Endodermal cell (in vitro differentiated cells): ENCODE results near the gene RDM1. TPM values are rescaled to one million over a fixed set of nuclear protein-coding genes. Genes with fewer than 3 reads are reported as not detected.

ENCODE experiments used
- DNase-seq: peaks from one replicate; pipeline ENCODE4 v3.0.0-alpha.2; 2017
- H3K27ac ChIP-seq: 2 replicates; pipeline ENCODE4 v1.5.1; 2013; ENCODE audit warnings: mild to moderate bottlenecking, low read depth, low read length, moderate library complexity
- H3K27me3 ChIP-seq: 2 replicates; pipeline ENCODE4 v1.6.1; 2013; ENCODE audit warnings: mild to moderate bottlenecking, low read length, moderate library complexity; ENCODE audit not compliant: insufficient read depth, control insufficient read depth, poor library complexity, severe bottlenecking
- H3K36me3 ChIP-seq: 2 replicates; pipeline ENCODE4 v1.7.0; 2013; ENCODE audit warnings: mild to moderate bottlenecking, low read length, moderate library complexity; ENCODE audit not compliant: control insufficient read depth, insufficient read depth
- H3K4me1 ChIP-seq: one replicate; pipeline ENCODE4 v1.7.0; 2013; ENCODE audit warnings: low read length; ENCODE audit not compliant: control insufficient read depth, insufficient read depth
- H3K4me3 ChIP-seq: 2 replicates; pipeline ENCODE4 v1.5.1; 2013; ENCODE audit warnings: mild to moderate bottlenecking, low read length, moderate library complexity
- H3K9ac ChIP-seq: 2 replicates; pipeline ENCODE4 v1.6.1; 2013; ENCODE audit warnings: mild to moderate bottlenecking, low read length, moderate library complexity; ENCODE audit not compliant: poor library complexity, severe bottlenecking; ENCODE audit errors: extremely low read depth
- H3K9me3 ChIP-seq: 2 replicates; pipeline ENCODE4 v1.6.1; 2013; ENCODE audit warnings: mild to moderate bottlenecking, low read length, moderate library complexity; ENCODE audit not compliant: control insufficient read depth
- H3K27ac Mint-ChIP-seq: 2 replicates; pipeline ENCODE4 v1.8.0; 2020; ENCODE audit warnings: mixed read lengths
- H3K27me3 Mint-ChIP-seq: 2 replicates; pipeline ENCODE4 v1.8.0; 2021; ENCODE audit warnings: mild to moderate bottlenecking, mixed read lengths; ENCODE audit not compliant: insufficient read depth
- H3K36me3 Mint-ChIP-seq: 2 replicates; pipeline ENCODE4 v1.8.0; 2020; ENCODE audit warnings: low read depth, mixed read lengths
- H3K4me1 Mint-ChIP-seq: 2 replicates; pipeline ENCODE4 v1.8.0; 2020; ENCODE audit warnings: mixed read lengths
- H3K4me3 Mint-ChIP-seq: 2 replicates; pipeline ENCODE4 v1.8.0; 2020; ENCODE audit warnings: mild to moderate bottlenecking, moderate library complexity, mixed read lengths
- H3K9me3 Mint-ChIP-seq: 2 replicates; pipeline ENCODE4 v1.8.0; 2020; ENCODE audit warnings: mild to moderate bottlenecking, mixed read lengths
- WGBS, 2 experiments: methylation state at CpG; one replicate each; pipeline versions ENCODE4 v1.1.5 to v1.1.7; 2013; ENCODE audit warnings: missing lambda C conversion rate in 2 of 2, mixed read lengths in 1 of 2; ENCODE audit not compliant: insufficient coverage in 1 of 2, insufficient read length in 1 of 2; 5-methylcytosine and 5-hydroxymethylcytosine counted together
- total RNA-seq, 2 donors: library from RNA; stranded (reverse); fragmentation: NEBNext Ultra II Directional in 1 of 2; extraction: Animal tissue kit (Norgen Biotek cat#: 25700) in 1 of 2; gene quantifications; 2 replicates in 1 of 2; 3 replicates in 1 of 2; pipeline ENCODE4 v1.2.1, GENCODE V29; 2021
- TF ChIP-seq, protein P1 (sequence below): fragments of 200-600 bp; sonication (generic); conservative IDR thresholded peaks from 2 replicates; pipeline ENCODE4 v1.5.0; 2021; ENCODE audit warnings: antibody characterized with exemption, mild to moderate bottlenecking

Gene RDM1
- total RNA-seq, 2 donors from 2014 or later, result 5.3 to 14.2 TPM

DNA sequence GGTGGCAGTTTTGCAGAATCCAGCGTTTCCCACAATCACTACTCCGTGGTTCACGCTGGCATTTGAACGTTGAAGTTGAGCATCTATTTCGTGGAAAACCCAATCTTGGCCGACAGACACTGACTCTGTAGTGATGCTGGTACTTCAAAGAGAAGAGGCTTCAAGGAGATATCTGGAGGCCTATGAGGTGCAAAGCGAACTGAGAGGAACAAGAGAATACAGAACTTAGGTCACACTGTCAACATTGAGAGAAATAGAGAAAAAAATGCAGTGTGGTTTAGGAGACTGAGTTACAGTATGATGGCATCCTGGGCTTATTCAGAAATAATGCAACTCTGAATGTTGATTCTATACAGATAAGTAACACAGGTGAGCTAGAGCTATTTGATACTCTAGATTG lies 34.7 kb upstream of the RDM1 start:
- H3K27ac Mint-ChIP-seq, result no peak overlapping the region

GRCh38 chr17:35963663-35964062 lies 33.1 kb upstream of the RDM1 start:
- no peak overlapping the region for H3K4me3 Mint-ChIP-seq
- no peak overlapping the region for H3K4me3 ChIP-seq
- TF ChIP-seq, protein P1, sequence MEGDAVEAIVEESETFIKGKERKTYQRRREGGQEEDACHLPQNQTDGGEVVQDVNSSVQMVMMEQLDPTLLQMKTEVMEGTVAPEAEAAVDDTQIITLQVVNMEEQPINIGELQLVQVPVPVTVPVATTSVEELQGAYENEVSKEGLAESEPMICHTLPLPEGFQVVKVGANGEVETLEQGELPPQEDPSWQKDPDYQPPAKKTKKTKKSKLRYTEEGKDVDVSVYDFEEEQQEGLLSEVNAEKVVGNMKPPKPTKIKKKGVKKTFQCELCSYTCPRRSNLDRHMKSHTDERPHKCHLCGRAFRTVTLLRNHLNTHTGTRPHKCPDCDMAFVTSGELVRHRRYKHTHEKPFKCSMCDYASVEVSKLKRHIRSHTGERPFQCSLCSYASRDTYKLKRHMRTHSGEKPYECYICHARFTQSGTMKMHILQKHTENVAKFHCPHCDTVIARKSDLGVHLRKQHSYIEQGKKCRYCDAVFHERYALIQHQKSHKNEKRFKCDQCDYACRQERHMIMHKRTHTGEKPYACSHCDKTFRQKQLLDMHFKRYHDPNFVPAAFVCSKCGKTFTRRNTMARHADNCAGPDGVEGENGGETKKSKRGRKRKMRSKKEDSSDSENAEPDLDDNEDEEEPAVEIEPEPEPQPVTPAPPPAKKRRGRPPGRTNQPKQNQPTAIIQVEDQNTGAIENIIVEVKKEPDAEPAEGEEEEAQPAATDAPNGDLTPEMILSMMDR, result no peak
- no peaks in the 10 kb centered on the region for H3K27me3 Mint-ChIP-seq
- no peaks in the 10 kb centered on the region for H3K9me3 Mint-ChIP-seq
- H3K27ac Mint-ChIP-seq, result no peak overlapping the region
- H3K36me3 Mint-ChIP-seq, result no peaks in the 10 kb centered on the region
- H3K4me1 ChIP-seq, result no peaks in the 10 kb centered on the region
- no peaks in the 10 kb centered on the region for H3K36me3 ChIP-seq
- H3K27me3 ChIP-seq, result no peaks in the 10 kb centered on the region
- no peak for DNase-seq
- H3K4me1 Mint-ChIP-seq, result no peaks in the 10 kb centered on the region
- H3K9ac ChIP-seq, result no peak overlapping the region
- no peak overlapping the region for H3K27ac ChIP-seq
- WGBS, 2 experiments, result 97 to 100% methylated on average over 2 to 6 of the region's 6 CpGs
- no peaks in the 10 kb centered on the region for H3K9me3 ChIP-seq

More for the DNA sequence above, 34.7 kb upstream of the RDM1 start:
- no peaks in the 10 kb centered on the region for H3K36me3 ChIP-seq
- WGBS, 2 experiments, result 92 to 94% methylated on average over 7 of the region's 7 CpGs
- Mint-ChIP-seq H3K27me3 (no peaks in the 10 kb centered on the region), H3K4me3 (no peak overlapping the region), H3K9me3 (no peaks in the 10 kb centered on the region), H3K36me3 (no peaks in the 10 kb centered on the region), H3K4me1 (peaks cover 8% of the 10 kb centered on the region)
- no peak overlapping the region for H3K27ac ChIP-seq
- peaks cover 4% of the 10 kb centered on the region for H3K4me1 ChIP-seq
- no peak overlapping the region for H3K9ac ChIP-seq
- no peak overlapping the region for H3K4me3 ChIP-seq
- DNase-seq, result no peak
- TF ChIP-seq, protein P1, result no peak
- H3K27me3 ChIP-seq, result no peaks in the 10 kb centered on the region
- no peaks in the 10 kb centered on the region for H3K9me3 ChIP-seq

DNA sequence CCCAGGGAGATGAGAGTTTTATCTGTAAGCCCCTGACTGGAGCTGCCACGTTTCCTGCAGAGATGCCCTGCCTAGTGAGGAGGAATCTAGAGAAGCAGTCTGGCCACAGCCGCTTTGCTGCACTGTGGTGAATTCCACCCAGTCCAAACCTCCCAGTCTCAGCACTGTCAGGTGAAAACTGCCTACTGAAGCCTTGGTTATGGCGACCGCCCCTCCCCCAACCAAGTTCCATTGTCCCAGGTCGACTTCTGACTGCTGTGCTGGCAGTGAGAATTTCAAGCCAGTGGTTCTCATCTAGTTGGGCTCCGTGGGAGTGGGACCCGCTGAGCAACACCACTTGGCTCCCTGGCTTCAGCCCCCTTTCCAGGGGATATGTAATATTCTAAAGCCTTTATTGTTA lies 23.1 kb upstream of the RDM1 start:
- TF ChIP-seq, protein P1, result no peak
- peak; percentile 83 for DNase-seq
- Histone ChIP-seq H3K9ac (no peak overlapping the region), H3K4me3 (no peak overlapping the region), H3K9me3 (no peaks in the 10 kb centered on the region), H3K4me1 (no peaks in the 10 kb centered on the region), H3K27ac (no peak overlapping the region), H3K27me3 (no peaks in the 10 kb centered on the region), H3K36me3 (no peaks in the 10 kb centered on the region)
- H3K27me3 Mint-ChIP-seq, result no peaks in the 10 kb centered on the region
- peaks cover 16% of the 10 kb centered on the region for H3K4me1 Mint-ChIP-seq
- 56 to 61% methylated on average over 7 of the region's 7 CpGs for WGBS, 2 experiments
- H3K36me3 Mint-ChIP-seq, result no peaks in the 10 kb centered on the region
- H3K27ac Mint-ChIP-seq, result no peak overlapping the region
- H3K4me3 Mint-ChIP-seq, result no peak overlapping the region
- H3K9me3 Mint-ChIP-seq, result no peaks in the 10 kb centered on the region
